Activated CD8-positive, alpha-beta T cell treated with anti-CD3 and anti-CD28 coated beads, Interleukin-2, amount 10 ng/mL, durations not matched to agents 7 days and 5 days (primary cell): ENCODE data around the gene NUBP2. TPM values are rescaled to one million over a fixed set of nuclear protein-coding genes. Genes with fewer than 3 reads are reported as not detected.

ENCODE experiments used
- ATAC-seq: fragments of 150-1000 bp; cut with Tn5 transposase; one replicate; pipeline ENCODE4 v1.10.0; 2021; ENCODE audit warnings: moderate library complexity
- CTCF ChIA-PET: fragments of 350-600 bp; sonication (Branson Sonifier 250); formaldehyde crosslinking; loops from one replicate; lab custom pipeline; 2021; ENCODE audit warnings: antibody characterized with exemption; lab: Charles Lee
- POLR2A ChIA-PET: fragments of 350-600 bp; sonication (Branson Sonifier 250); formaldehyde crosslinking; loops from one replicate; lab custom pipeline; 2021; ENCODE audit warnings: antibody characterized with exemption; lab: Charles Lee
- DNase-seq: peaks from one replicate; pipeline ENCODE4 v3.0.0-alpha.2; 2020
- H3K27ac Mint-ChIP-seq: one replicate; pipeline ENCODE4 v1.8.0; 2021; ENCODE audit warnings: mild to moderate bottlenecking, mixed read lengths
- H3K27me3 Mint-ChIP-seq: one replicate; pipeline ENCODE4 v1.8.0; 2021; ENCODE audit warnings: low read depth, mixed read lengths
- H3K36me3 Mint-ChIP-seq: one replicate; pipeline ENCODE4 v1.8.0; 2021; ENCODE audit warnings: low read depth, mixed read lengths
- H3K4me1 Mint-ChIP-seq: one replicate; pipeline ENCODE4 v1.8.0; 2021; ENCODE audit warnings: low read depth, mixed read lengths
- H3K4me3 Mint-ChIP-seq: one replicate; pipeline ENCODE4 v1.8.0; 2021; ENCODE audit warnings: mild to moderate bottlenecking, mixed read lengths
- H3K9me3 Mint-ChIP-seq: one replicate; pipeline ENCODE4 v1.8.0; 2022; ENCODE audit warnings: mixed read lengths; ENCODE audit not compliant: insufficient read depth
- total RNA-seq, 2 experiments: library from RNA; stranded (reverse); gene quantifications; one replicate each; pipeline ENCODE4 v1.2.3, GENCODE V29; 2021

NUBP2 gene
- total RNA-seq, 2 experiments from 2014 or later = 58.5 to 61.8 TPM

DNA sequence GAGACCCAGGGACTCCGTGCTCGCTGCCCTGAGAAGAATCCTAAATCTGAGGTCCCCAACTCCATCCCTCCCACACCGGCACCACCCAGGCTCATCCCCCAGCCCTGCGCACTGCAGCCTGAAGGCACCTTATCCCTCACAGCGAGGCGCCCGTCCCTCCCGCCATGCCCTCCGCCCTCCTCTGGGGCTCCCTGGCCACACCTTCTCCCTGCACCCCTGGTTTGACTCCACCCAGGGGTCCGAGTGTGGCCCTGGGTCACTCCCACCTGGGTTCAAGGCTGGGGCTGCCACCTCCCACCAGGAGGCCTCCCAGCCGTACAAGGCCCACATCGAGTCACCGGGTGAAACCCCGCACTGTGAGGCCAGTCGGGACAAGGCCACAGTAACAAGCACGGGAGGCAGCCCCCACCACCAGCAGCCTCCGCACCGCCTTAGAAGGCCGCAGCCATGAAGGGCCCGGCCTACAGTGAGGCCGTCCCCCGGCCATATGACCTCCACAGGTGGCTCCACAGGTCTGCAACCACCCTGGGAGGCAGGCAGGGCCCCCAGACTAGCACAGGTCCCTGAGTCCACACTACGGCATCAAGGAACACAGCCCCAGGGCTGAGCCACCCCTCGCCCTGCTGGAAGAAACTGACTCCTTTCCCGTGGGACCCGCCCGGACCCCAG is 35.6 kb downstream of the NUBP2 start:
- Mint-ChIP-seq H3K27ac (no peak overlapping the region), H3K4me1 (no peaks in the 10 kb centered on the region), H3K4me3 (no peak overlapping the region), H3K36me3 (peaks cover 19% of the 10 kb centered on the region), H3K27me3 (no peaks in the 10 kb centered on the region), H3K9me3 (no peaks in the 10 kb centered on the region)
- ATAC-seq (no peak), DNase-seq (no peak)
- ChIA-PET POLR2A (no interaction called here), CTCF (no interaction called here)

DNA sequence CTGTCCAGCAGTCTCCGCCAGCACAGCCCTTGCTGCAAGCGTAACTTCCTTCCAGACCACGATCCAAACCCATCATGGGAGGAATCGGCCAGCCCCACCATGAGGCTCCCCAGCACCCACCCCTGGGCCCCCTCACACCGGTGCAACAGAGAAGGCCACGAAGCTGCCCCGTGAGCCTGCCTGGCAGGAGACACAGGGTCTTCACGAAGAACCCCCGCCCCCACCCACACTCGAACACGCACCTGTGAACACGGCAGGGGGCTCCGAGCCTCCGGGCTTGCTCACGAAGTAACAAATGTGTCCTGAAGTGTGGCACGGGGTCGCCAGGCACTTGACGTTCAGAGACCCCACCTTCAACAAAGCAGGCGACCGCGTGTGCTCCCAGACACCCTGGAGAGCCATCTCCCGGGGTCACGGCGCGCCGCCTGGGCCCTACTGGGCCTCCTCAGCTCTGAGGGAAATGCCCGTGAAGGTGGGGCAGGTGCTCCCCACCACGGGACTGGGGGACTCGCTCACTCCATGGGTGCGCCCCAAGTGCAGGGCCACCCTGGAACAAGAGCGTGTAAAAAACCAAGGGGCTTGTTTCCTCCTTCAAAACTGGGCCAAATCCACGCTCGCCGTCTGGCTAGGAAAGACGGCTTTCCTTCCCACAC is 36.2 kb downstream of the NUBP2 start:
- H3K9me3 Mint-ChIP-seq = no peaks in the 10 kb centered on the region
- peaks cover 3% of the 10 kb centered on the region for H3K4me1 Mint-ChIP-seq

DNA sequence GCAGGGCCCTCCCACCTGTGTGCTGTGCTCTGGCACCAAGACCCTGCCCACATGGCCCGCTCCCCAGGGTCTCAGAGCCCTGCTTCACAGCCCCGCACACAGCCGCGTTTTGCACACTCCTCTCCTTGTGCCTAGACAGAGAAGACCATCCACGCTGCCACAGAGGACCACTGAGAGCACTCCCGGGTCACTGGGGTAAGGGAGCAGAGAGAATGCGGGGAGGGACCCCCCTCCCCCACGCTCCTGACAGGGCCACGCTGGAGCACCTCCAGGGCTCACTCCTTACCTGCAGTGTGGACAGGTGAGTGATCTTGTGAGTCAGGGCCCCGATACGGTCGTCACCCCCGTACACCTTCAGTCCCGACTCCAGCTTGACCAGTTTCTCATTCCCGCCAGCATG is 36.9 kb downstream of the NUBP2 start:
- H3K27me3 Mint-ChIP-seq = no peaks in the 10 kb centered on the region
- peaks cover 9% of the 10 kb centered on the region for H3K4me1 Mint-ChIP-seq
- DNase-seq = no peak
- H3K36me3 Mint-ChIP-seq = peaks cover 14% of the 10 kb centered on the region
- H3K27ac Mint-ChIP-seq = peak overlapping the region; percentile 43
- no peaks in the 10 kb centered on the region for H3K9me3 Mint-ChIP-seq
- no peak for ATAC-seq
- no peak overlapping the region for H3K4me3 Mint-ChIP-seq
- CTCF ChIA-PET = no interaction called here
- POLR2A ChIA-PET = no interaction called here

More for the DNA sequence above, 36.2 kb downstream of the NUBP2 start:
- POLR2A ChIA-PET = no interaction called here
- H3K4me3 Mint-ChIP-seq = no peak overlapping the region
- DNase-seq = no peak
- CTCF ChIA-PET = no interaction called here
- H3K27me3 Mint-ChIP-seq = no peaks in the 10 kb centered on the region
- peaks cover 14% of the 10 kb centered on the region for H3K36me3 Mint-ChIP-seq
- no peak for ATAC-seq
- no peak overlapping the region for H3K27ac Mint-ChIP-seq

GRCh38 chr16:1820096-1820945 is 37.6 kb downstream of the NUBP2 start:
- Mint-ChIP-seq H3K27ac (no peak overlapping the region), H3K9me3 (no peaks in the 10 kb centered on the region), H3K36me3 (peaks cover 9% of the 10 kb centered on the region), H3K4me1 (peaks cover 15% of the 10 kb centered on the region), H3K4me3 (no peak overlapping the region), H3K27me3 (no peaks in the 10 kb centered on the region)
- ChIA-PET POLR2A (no interaction called here), CTCF (no interaction called here)
- no peak for ATAC-seq
- DNase-seq = no peak

DNA sequence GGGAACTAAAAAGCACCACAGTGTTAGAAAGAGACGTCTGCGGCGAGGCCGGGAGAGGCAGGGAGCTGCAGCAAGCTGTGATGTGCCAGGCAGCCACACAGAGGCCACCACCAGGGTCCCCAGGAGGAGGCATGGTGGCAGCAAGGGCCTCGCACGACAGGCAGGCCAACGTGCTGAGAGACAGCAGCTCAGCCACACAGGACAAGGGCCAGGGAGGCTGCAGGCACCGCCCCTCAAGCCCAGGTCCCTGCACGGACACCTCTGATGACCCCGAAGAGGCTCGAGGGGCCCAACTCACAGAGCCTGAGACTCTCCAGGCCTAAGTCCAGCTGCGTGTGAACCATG is 38.2 kb downstream of the NUBP2 start:
- Mint-ChIP-seq H3K4me1 (peaks cover 21% of the 10 kb centered on the region), H3K27ac (no peak overlapping the region), H3K4me3 (no peak overlapping the region), H3K9me3 (no peaks in the 10 kb centered on the region), H3K27me3 (no peaks in the 10 kb centered on the region), H3K36me3 (peaks cover 5% of the 10 kb centered on the region)
- ATAC-seq (no peak), DNase-seq (no peak)
- POLR2A ChIA-PET = no interaction called here
- CTCF ChIA-PET = no interaction called here

- Mint-ChIP-seq H3K4me3 (no peak overlapping the region), H3K27me3 (no peaks in the 10 kb centered on the region), H3K4me1 (peaks cover 21% of the 10 kb centered on the region), H3K27ac (no peak overlapping the region), H3K9me3 (no peaks in the 10 kb centered on the region), H3K36me3 (peaks cover 5% of the 10 kb centered on the region)
- ChIA-PET CTCF (no interaction called here), POLR2A (interaction anchor here (1.6 kb wide), 1 partner anchor 10 kb away, joined by 3 read pairs; no protein-coding TSS in a partner anchor)
- no peak for DNase-seq
- no peak for ATAC-seq
These were observed 39.3 kb downstream of the NUBP2 start for GRCh38 chr16:1821861-1822611.

- Mint-ChIP-seq H3K27me3 (no peaks in the 10 kb centered on the region), H3K4me1 (peaks cover 27% of the 10 kb centered on the region), H3K4me3 (no peak overlapping the region), H3K36me3 (peaks cover 3% of the 10 kb centered on the region), H3K27ac (no peak overlapping the region), H3K9me3 (no peaks in the 10 kb centered on the region)
- POLR2A ChIA-PET = interaction anchor here (1.6 kb wide), 1 partner anchor 11 kb away, joined by 3 read pairs; no protein-coding TSS in a partner anchor
- CTCF ChIA-PET = interaction anchor here (2.3 kb wide), 1 partner anchor 9 kb away, joined by 7 read pairs; no protein-coding TSS in a partner anchor
- DNase-seq = no peak
- no peak for ATAC-seq
These were observed 40.0 kb downstream of the NUBP2 start for GRCh38 chr16:1822801-1823200.

- ChIA-PET CTCF (interaction anchor here (0.5 to 2.3 kb wide), 4 partner anchors 10 to 41 kb away, joined by 3 to 7 read pairs (median 4); partner anchors contain the start of genes NUBP2 and SPSB3), POLR2A (interaction anchor here (1.6 kb wide), 1 partner anchor 12 kb away, joined by 3 read pairs; no protein-coding TSS in a partner anchor)
- ATAC-seq (no peak), DNase-seq (peak; percentile 35)
- no peaks in the 10 kb centered on the region for H3K9me3 Mint-ChIP-seq
- no peak overlapping the region for H3K27ac Mint-ChIP-seq
- H3K4me1 Mint-ChIP-seq = peaks cover 35% of the 10 kb centered on the region
- no peaks in the 10 kb centered on the region for H3K27me3 Mint-ChIP-seq
- H3K36me3 Mint-ChIP-seq = peaks cover 4% of the 10 kb centered on the region
- no peak overlapping the region for H3K4me3 Mint-ChIP-seq
These were observed 41.1 kb downstream of the NUBP2 start for GRCh38 chr16:1823821-1824220.

DNA sequence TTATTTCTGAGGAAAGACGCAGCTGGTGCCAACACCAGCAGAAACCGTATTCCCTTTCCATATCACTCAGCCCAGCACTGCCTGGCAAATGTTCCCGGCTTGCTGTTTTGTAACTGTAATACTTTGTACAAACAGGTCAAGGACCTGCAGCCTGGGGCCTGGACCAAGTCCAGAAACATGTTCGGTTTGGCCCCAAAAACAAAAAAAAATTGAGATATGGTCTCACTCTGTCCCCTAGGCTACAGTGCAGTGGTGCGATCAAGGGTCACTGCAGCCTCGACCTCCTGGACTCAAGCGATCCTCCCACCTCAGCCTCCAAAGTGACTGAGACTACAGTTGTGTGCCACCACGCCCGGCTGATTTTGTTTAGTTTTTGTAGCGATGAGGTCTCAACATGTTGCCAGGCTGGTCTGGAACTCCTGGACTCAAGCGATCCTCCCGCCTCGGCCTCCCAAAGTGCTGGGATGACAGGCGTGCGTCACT is 42.7 kb downstream of the NUBP2 start:
- Mint-ChIP-seq H3K9me3 (no peaks in the 10 kb centered on the region), H3K4me3 (peak overlapping the region; percentile 80), H3K4me1 (peaks cover 41% of the 10 kb centered on the region), H3K27me3 (no peaks in the 10 kb centered on the region), H3K27ac (peak overlapping the region; percentile 86), H3K36me3 (peaks cover 6% of the 10 kb centered on the region)
- DNase-seq (no peak), ATAC-seq (no peak)
- ChIA-PET POLR2A (interaction anchor here (2.5 kb wide), 1 partner anchor 120 kb away, joined by 6 read pairs; the partner anchor contains the start of gene MAPK8IP3), CTCF (interaction anchor here (2.3 kb wide), 1 partner anchor 12 kb away, joined by 7 read pairs; no protein-coding TSS in a partner anchor)

- DNase-seq = peak; percentile 74
- CTCF ChIA-PET = interaction anchor here (0.8 to 1.3 kb wide), 2 partner anchors 20 to 117 kb away, joined by 3 read pairs; partner anchors contain the start of gene MSRB1
- Mint-ChIP-seq H3K27ac (peak overlapping the region; percentile 86), H3K4me1 (peaks cover 41% of the 10 kb centered on the region), H3K36me3 (peaks cover 6% of the 10 kb centered on the region), H3K4me3 (peak overlapping the region; percentile 80), H3K27me3 (no peaks in the 10 kb centered on the region), H3K9me3 (no peaks in the 10 kb centered on the region)
- POLR2A ChIA-PET = interaction anchor here (1.0 to 2.5 kb wide), 2 partner anchors 120 to 139 kb away, joined by 3 to 6 read pairs; partner anchors contain the start of genes MAPK8IP3 and RPS2
- peak; percentile 77 for ATAC-seq
These were observed 43.3 kb downstream of the NUBP2 start for GRCh38 chr16:1825864-1826690.
